SK-N-SH (cell line): Measurements from ENCODE around the gene SULT6B1.

Experiments
- EP300 ChIP-seq, 2 experiments: IDR thresholded peaks; 2 replicates each; pipeline versions ENCODE4 v1.4.0 to v1.6.1; 2012; ENCODE audit warnings: borderline replicate concordance in 1 of 2, low read depth in 1 of 2, low read length in 1 of 2
- EZH2phosphoT487 ChIP-seq: fragments of 200-600 bp; sonication (generic); IDR thresholded peaks from 2 replicates; pipeline ENCODE4 v1.6.1; 2017; ENCODE audit warnings: low read depth, mixed run types, mild to moderate bottlenecking, antibody characterized with exemption, moderate library complexity, borderline replicate concordance
- FOXM1 ChIP-seq: IDR thresholded peaks from 2 replicates; pipeline ENCODE4 v1.4.0; 2012; ENCODE audit warnings: low read depth, mild to moderate bottlenecking
- GABPA ChIP-seq: IDR thresholded peaks from 2 replicates; pipeline ENCODE4 v1.4.0; 2012; ENCODE audit warnings: low read depth, mild to moderate bottlenecking
- PBX3 ChIP-seq: IDR thresholded peaks from 2 replicates; pipeline ENCODE4; 2012
- RAD21 ChIP-seq: IDR thresholded peaks from 2 replicates; pipeline ENCODE4 v1.6.1; 2012; ENCODE audit warnings: mild to moderate bottlenecking, low read length
- RCOR1 ChIP-seq: fragments of 150-350 bp; IDR thresholded peaks from 2 replicates; pipeline ENCODE4 v1.6.1; 2017; ENCODE audit warnings: antibody characterized with exemption, low read length
- REST ChIP-seq: IDR thresholded peaks from 2 replicates; pipeline ENCODE4 v1.6.1; 2012; ENCODE audit warnings: mild to moderate bottlenecking, low read depth, low read length, moderate library complexity
- RFX5 ChIP-seq: IDR thresholded peaks from 2 replicates; pipeline ENCODE4 v1.6.1; 2012; ENCODE audit warnings: mild to moderate bottlenecking, improper control_type of control experiment, low read length
- TAF1 ChIP-seq: IDR thresholded peaks from 2 replicates; pipeline ENCODE4 v1.6.1; 2012; ENCODE audit warnings: low read depth, mild to moderate bottlenecking, low read length, moderate library complexity, borderline replicate concordance
- TCF12 ChIP-seq: IDR thresholded peaks from 2 replicates; pipeline ENCODE4 v1.4.0; 2012
- TF ChIP-seq, protein P1 (sequence below): IDR thresholded peaks from 2 replicates; pipeline ENCODE4 v1.4.0; 2012; ENCODE audit warnings: low read depth
- TF ChIP-seq, protein P2 (sequence below): fragments of 200-600 bp; sonication (generic); IDR thresholded peaks from 2 replicates; pipeline ENCODE4 v1.6.1; 2017; ENCODE audit warnings: antibody characterized with exemption, mild to moderate bottlenecking, moderate library complexity

DNA sequence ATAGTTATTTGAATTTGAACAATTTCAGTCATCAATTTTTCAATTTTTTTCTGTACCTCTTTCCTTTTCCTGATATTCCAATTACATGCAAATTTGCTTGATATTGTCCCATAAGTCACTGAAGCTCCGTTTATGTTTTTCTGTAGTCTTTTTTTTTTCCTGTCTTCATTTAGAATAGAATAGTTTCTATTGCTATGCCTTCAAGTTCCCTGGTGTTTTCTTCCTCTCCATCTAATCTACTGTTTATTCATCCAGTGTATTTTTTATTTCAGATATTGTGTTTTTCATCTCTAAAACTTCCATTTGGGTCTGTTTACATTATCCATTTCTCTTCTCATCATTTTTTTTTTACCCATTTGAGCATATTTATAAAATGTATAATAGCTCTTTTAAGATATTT, 23.7 kb downstream of the SULT6B1 start:
- TF ChIP-seq, protein P1, sequence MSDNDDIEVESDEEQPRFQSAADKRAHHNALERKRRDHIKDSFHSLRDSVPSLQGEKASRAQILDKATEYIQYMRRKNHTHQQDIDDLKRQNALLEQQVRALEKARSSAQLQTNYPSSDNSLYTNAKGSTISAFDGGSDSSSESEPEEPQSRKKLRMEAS, result no peak
- TF ChIP-seq, protein P2, sequence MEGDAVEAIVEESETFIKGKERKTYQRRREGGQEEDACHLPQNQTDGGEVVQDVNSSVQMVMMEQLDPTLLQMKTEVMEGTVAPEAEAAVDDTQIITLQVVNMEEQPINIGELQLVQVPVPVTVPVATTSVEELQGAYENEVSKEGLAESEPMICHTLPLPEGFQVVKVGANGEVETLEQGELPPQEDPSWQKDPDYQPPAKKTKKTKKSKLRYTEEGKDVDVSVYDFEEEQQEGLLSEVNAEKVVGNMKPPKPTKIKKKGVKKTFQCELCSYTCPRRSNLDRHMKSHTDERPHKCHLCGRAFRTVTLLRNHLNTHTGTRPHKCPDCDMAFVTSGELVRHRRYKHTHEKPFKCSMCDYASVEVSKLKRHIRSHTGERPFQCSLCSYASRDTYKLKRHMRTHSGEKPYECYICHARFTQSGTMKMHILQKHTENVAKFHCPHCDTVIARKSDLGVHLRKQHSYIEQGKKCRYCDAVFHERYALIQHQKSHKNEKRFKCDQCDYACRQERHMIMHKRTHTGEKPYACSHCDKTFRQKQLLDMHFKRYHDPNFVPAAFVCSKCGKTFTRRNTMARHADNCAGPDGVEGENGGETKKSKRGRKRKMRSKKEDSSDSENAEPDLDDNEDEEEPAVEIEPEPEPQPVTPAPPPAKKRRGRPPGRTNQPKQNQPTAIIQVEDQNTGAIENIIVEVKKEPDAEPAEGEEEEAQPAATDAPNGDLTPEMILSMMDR, result no peak
- TF ChIP-seq TAF1, result no peak
- TF ChIP-seq REST, result no peak
- TF ChIP-seq RCOR1, result no peak
- TF ChIP-seq RAD21, result no peak
- TF ChIP-seq RFX5, result no peak
- no peak for TF ChIP-seq GABPA
- TF ChIP-seq EZH2phosphoT487, result no peak
- no peak for TF ChIP-seq EP300 (IDR thresholded peaks at IDR 0.05; ENCODE audit: borderline replicate concordance in 1 of 2, low read depth in 1 of 2, low read length in 1 of 2)
- no peak for TF ChIP-seq PBX3
- TF ChIP-seq TCF12, result no peak
- TF ChIP-seq FOXM1, result no peak
